Astrocyte of the cerebellum (primary cell): ENCODE measurements around the gene VKORC1L1.
"Not testable (repeated sequence)": the region's sequence is repeated elsewhere in the genome, so short reads cannot be mapped to it uniquely, and the experiment has no call there.

Experiments used
- DNase-seq: peaks from one replicate; pipeline ENCODE4 v3.0.0-alpha.2; 2011; ENCODE audit warnings: low read depth
- H3K4me3 ChIP-seq: 2 replicates; pipeline ENCODE4 v1.5.1; 2011; ENCODE audit warnings: mild to moderate bottlenecking, low read depth, low read length, moderate library complexity
- CTCF ChIP-seq: IDR thresholded peaks from 2 replicates; pipeline ENCODE4 v1.5.1; 2012; ENCODE audit warnings: low read length, low read depth, moderate library complexity, mild to moderate bottlenecking; ENCODE audit errors: missing control alignments
- in situ Hi-C: cut with HindIII; loops from 2 replicates; pipeline ENCODE4 v1.10.0; 2017; ENCODE audit warnings: low sequenced_read_pairs

VKORC1L1 gene

GRCh38 chr7:65846008-65846570 lies 26.8 kb upstream of the VKORC1L1 start:
- H3K4me3 ChIP-seq = no peak overlapping the region
- no peak for TF ChIP-seq CTCF
- DNase-seq = no peak
- in situ Hi-C loops = no loop called here

GRCh38 chr7:65853426-65853825 lies 19.4 kb upstream of the VKORC1L1 start:
- H3K4me3 ChIP-seq, in situ Hi-C loops, DNase-seq: not testable (repeated sequence)

GRCh38 chr7:65853892-65854291 lies 19.0 kb upstream of the VKORC1L1 start:
- DNase-seq, H3K4me3 ChIP-seq, in situ Hi-C loops: not testable (repeated sequence)

GRCh38 chr7:65857321-65857894 lies 15.5 kb upstream of the VKORC1L1 start:
- DNase-seq, H3K4me3 ChIP-seq, in situ Hi-C loops: not testable (repeated sequence)

- in situ Hi-C loops, H3K4me3 ChIP-seq, DNase-seq: not testable (repeated sequence)
Observed at GRCh38 chr7:65858660-65859059, 14.2 kb upstream of the VKORC1L1 start.

- DNase-seq, H3K4me3 ChIP-seq, in situ Hi-C loops: not testable (repeated sequence)
Observed at GRCh38 chr7:65866244-65866643, 6.6 kb upstream of the VKORC1L1 start.

- DNase-seq, in situ Hi-C loops, H3K4me3 ChIP-seq: not testable (repeated sequence)
Observed at GRCh38 chr7:65867681-65868080, 5.2 kb upstream of the VKORC1L1 start.

GRCh38 chr7:65869312-65869711 lies 3.6 kb upstream of the VKORC1L1 start:
- in situ Hi-C loops, H3K4me3 ChIP-seq, DNase-seq: not testable (repeated sequence)

GRCh38 chr7:65871451-65871850 lies 1.4 kb upstream of the VKORC1L1 start:
- in situ Hi-C loops, H3K4me3 ChIP-seq, DNase-seq: not testable (repeated sequence)

GRCh38 chr7:65873582-65874193 lies 814 bp downstream of the VKORC1L1 start:
- DNase-seq, in situ Hi-C loops: not testable (repeated sequence)
- peak overlapping the region; percentile 62 for H3K4me3 ChIP-seq

- DNase-seq, in situ Hi-C loops, H3K4me3 ChIP-seq: not testable (repeated sequence)
Observed at GRCh38 chr7:65875715-65876114, 2.8 kb downstream of the VKORC1L1 start.

- DNase-seq, in situ Hi-C loops, H3K4me3 ChIP-seq: not testable (repeated sequence)
Observed at GRCh38 chr7:65879292-65880153, 6.6 kb downstream of the VKORC1L1 start.

GRCh38 chr7:65880242-65880641 lies 7.4 kb downstream of the VKORC1L1 start:
- H3K4me3 ChIP-seq, in situ Hi-C loops, DNase-seq: not testable (repeated sequence)

- in situ Hi-C loops, DNase-seq, H3K4me3 ChIP-seq: not testable (repeated sequence)
Observed at GRCh38 chr7:65884983-65885382, 12.1 kb downstream of the VKORC1L1 start.

GRCh38 chr7:65885533-65885932 lies 12.7 kb downstream of the VKORC1L1 start:
- in situ Hi-C loops, DNase-seq, H3K4me3 ChIP-seq: not testable (repeated sequence)

GRCh38 chr7:65888434-65889156 lies 15.7 kb downstream of the VKORC1L1 start:
- DNase-seq, H3K4me3 ChIP-seq, in situ Hi-C loops: not testable (repeated sequence)
